Activated CD8-positive, alpha-beta T cell treated with anti-CD3 and anti-CD28 coated beads for 36 hours (primary cell): ENCODE data around the gene BICDL1. TPM values are rescaled to one million over a fixed set of nuclear protein-coding genes. Genes with fewer than 3 reads are reported as not detected.

Source experiments
- ATAC-seq: fragments of 200-7000 bp; cut with Tn5 transposase; one replicate; pipeline ENCODE4 v1.10.0; 2021; ENCODE audit warnings: mild to moderate bottlenecking, moderate library complexity
- CTCF ChIA-PET: fragments of 350-600 bp; sonication (Branson Sonifier 250); formaldehyde crosslinking; loops from one replicate; lab custom pipeline; 2021; ENCODE audit warnings: antibody characterized with exemption; lab: Charles Lee
- POLR2A ChIA-PET: fragments of 350-600 bp; sonication (Branson Sonifier 250); formaldehyde crosslinking; loops from one replicate; lab custom pipeline; 2021; ENCODE audit warnings: antibody characterized with exemption; lab: Charles Lee
- DNase-seq: peaks from one replicate; pipeline ENCODE4 v3.0.0-alpha.2; 2020
- H3K27ac Mint-ChIP-seq: one replicate; pipeline ENCODE4 v1.8.0; 2021; ENCODE audit warnings: mild to moderate bottlenecking, mixed read lengths
- H3K27me3 Mint-ChIP-seq: one replicate; pipeline ENCODE4 v1.8.0; 2021; ENCODE audit warnings: mixed read lengths
- H3K36me3 Mint-ChIP-seq: one replicate; pipeline ENCODE4 v1.8.0; 2021; ENCODE audit warnings: low read depth, mixed read lengths
- H3K4me1 Mint-ChIP-seq: one replicate; pipeline ENCODE4 v1.8.0; 2021; ENCODE audit warnings: low read depth, mixed read lengths
- H3K4me3 Mint-ChIP-seq: one replicate; pipeline ENCODE4 v1.8.0; 2021; ENCODE audit warnings: mild to moderate bottlenecking, moderate library complexity, mixed read lengths
- H3K9me3 Mint-ChIP-seq: one replicate; pipeline ENCODE4 v1.8.0; 2021; ENCODE audit warnings: mixed read lengths
- CTCF ChIP-seq: fragments of 200-600 bp; IDR thresholded peaks from one replicate; pipeline ENCODE4 v1.8.0; 2022; ENCODE audit warnings: antibody characterized with exemption, mild to moderate bottlenecking
- intact Hi-C: fragments of 100-400 bp; cut with micrococcal nuclease; formaldehyde crosslinking; loops from one replicate; pipeline ENCODE4 v1.10.0; 2022
- total RNA-seq, 2 experiments: library from RNA; stranded (reverse); gene quantifications; one replicate each; pipeline ENCODE4 v1.2.3, GENCODE V29; 2021

The BICDL1 gene
- total RNA-seq, 2 experiments from 2014 or later = 103 to 107 TPM

GRCh38 chr12:119949145-119949544 is 39.9 kb upstream of the BICDL1 start:
- ATAC-seq (no peak), DNase-seq (no peak)
- H3K27me3 Mint-ChIP-seq = peaks cover 4% of the 10 kb centered on the region
- no peak overlapping the region for H3K4me3 Mint-ChIP-seq
- no peaks in the 10 kb centered on the region for H3K36me3 Mint-ChIP-seq
- H3K4me1 Mint-ChIP-seq = no peaks in the 10 kb centered on the region
- no peaks in the 10 kb centered on the region for H3K9me3 Mint-ChIP-seq
- POLR2A ChIA-PET = no interaction called here
- no peak for TF ChIP-seq CTCF
- H3K27ac Mint-ChIP-seq = no peak overlapping the region
- intact Hi-C loops = no loop called here
- CTCF ChIA-PET = interaction anchor here (1.0 to 1.9 kb wide), 2 partner anchors 10 to 14 kb away, joined by 3 to 6 read pairs; no protein-coding TSS in a partner anchor

DNA sequence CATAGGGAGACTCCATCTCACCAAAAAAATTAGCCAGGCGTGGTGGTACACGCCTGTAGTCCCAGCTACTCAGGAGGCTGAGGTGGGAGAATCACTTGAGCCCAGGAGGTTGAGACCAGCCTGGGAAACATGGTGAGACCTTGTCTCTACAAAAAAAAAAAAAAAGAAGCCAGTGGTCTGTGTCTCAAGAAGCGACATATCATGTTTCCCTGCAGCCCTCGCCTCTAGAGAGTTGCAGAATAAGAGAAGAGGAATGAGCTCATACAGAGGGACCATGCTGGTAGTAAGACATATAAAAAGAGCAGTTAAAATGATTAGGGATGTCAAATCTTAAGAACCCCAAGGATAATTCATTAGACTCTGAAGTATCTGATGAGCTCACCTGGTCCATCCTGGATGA is 39.4 kb upstream of the BICDL1 start:
- ChIA-PET CTCF (interaction anchor here (1.0 to 1.9 kb wide), 2 partner anchors 10 to 14 kb away, joined by 3 to 6 read pairs; no protein-coding TSS in a partner anchor), POLR2A (no interaction called here)
- no peak for TF ChIP-seq CTCF
- Mint-ChIP-seq H3K4me1 (no peaks in the 10 kb centered on the region), H3K4me3 (no peak overlapping the region), H3K27me3 (peaks cover 4% of the 10 kb centered on the region), H3K9me3 (no peaks in the 10 kb centered on the region), H3K27ac (no peak overlapping the region), H3K36me3 (no peaks in the 10 kb centered on the region)
- intact Hi-C loops = no loop called here
- ATAC-seq (no peak), DNase-seq (no peak)

DNA sequence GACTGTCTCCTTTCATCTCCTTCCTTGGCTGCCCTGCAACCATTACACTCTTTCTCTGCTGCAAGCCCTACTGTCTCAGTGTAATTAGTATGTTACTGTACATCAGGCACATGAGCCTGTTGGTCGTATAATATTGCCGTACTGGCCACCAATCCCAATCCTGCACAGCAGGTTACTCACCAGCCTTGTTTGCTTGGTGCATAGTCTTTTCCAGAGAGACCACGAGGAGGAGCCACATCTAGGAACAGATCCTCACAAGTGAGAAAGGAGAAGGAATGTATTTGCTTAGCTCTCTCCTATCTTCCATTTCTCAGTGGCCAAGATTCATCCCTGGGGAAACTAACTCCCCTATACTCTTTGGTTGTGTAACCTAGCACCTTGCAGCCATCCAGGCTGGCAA is 33.0 kb upstream of the BICDL1 start:
- Mint-ChIP-seq H3K4me1 (no peaks in the 10 kb centered on the region), H3K36me3 (peaks cover 4% of the 10 kb centered on the region), H3K27ac (no peak overlapping the region), H3K9me3 (peaks cover 23% of the 10 kb centered on the region), H3K4me3 (no peak overlapping the region), H3K27me3 (peaks cover 1% of the 10 kb centered on the region)
- TF ChIP-seq CTCF = no peak
- ATAC-seq (no peak), DNase-seq (no peak)
- intact Hi-C loops = no loop called here
- ChIA-PET POLR2A (no interaction called here), CTCF (no interaction called here)

GRCh38 chr12:119957135-119957534 is 31.9 kb upstream of the BICDL1 start:
- H3K27me3 Mint-ChIP-seq = peaks cover 1% of the 10 kb centered on the region
- intact Hi-C loops = no loop called here
- CTCF ChIA-PET = no interaction called here
- no peak for TF ChIP-seq CTCF
- DNase-seq (no peak), ATAC-seq (no peak)
- H3K4me3 Mint-ChIP-seq = no peak overlapping the region
- H3K9me3 Mint-ChIP-seq = peaks cover 23% of the 10 kb centered on the region
- H3K36me3 Mint-ChIP-seq = peaks cover 4% of the 10 kb centered on the region
- POLR2A ChIA-PET = no interaction called here
- H3K4me1 Mint-ChIP-seq = no peaks in the 10 kb centered on the region
- no peak overlapping the region for H3K27ac Mint-ChIP-seq

- intact Hi-C loops = no loop called here
- ChIA-PET POLR2A (no interaction called here), CTCF (no interaction called here)
- peaks cover 23% of the 10 kb centered on the region for H3K9me3 Mint-ChIP-seq
- no peak overlapping the region for H3K4me3 Mint-ChIP-seq
- no peak for DNase-seq
- peaks cover 3% of the 10 kb centered on the region for H3K4me1 Mint-ChIP-seq
- peaks cover 1% of the 10 kb centered on the region for H3K27me3 Mint-ChIP-seq
- H3K36me3 Mint-ChIP-seq = peaks cover 4% of the 10 kb centered on the region
- no peak for TF ChIP-seq CTCF
- no peak overlapping the region for H3K27ac Mint-ChIP-seq
- no peak for ATAC-seq
These were observed 29.6 kb upstream of the BICDL1 start for GRCh38 chr12:119959435-119959834.
